ENCODE measurements around the gene FRMD4A.

DNA sequence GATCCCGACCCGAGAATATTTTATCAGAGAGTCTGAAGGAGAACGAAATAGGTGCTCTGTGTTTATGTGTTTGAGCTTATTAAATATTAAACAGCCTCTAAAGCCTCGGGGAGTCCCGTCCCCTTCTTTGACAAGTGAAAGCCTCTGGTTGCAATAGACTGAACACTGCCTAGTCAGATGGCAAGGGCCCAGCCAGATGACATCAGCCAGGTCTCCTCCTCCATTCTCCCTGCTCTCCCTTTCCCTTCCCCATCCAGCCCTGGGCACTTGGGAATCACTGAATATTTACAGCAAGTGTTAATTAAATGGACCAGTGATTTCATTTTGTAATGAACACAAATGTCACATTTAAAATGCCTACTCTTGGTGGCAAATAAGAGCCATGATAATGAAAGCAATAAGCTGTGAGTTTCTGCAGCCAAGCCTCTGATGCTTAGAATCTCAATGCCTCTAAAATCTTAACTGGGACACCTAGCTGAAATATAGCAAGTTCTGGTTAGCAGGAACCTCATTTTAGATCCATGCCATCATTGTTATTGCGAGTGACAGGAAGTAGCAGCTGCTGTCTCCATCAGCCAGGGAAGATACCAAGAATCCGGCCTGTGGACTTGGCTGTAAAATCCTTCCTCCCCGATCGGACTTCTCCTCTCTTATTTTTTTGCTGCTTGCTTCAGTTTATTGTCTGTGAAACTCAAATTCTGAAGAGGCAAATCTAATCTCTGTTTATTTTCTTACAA, 541.8 kb downstream of the FRMD4A start:
- TF ChIP-seq, protein P1, sequence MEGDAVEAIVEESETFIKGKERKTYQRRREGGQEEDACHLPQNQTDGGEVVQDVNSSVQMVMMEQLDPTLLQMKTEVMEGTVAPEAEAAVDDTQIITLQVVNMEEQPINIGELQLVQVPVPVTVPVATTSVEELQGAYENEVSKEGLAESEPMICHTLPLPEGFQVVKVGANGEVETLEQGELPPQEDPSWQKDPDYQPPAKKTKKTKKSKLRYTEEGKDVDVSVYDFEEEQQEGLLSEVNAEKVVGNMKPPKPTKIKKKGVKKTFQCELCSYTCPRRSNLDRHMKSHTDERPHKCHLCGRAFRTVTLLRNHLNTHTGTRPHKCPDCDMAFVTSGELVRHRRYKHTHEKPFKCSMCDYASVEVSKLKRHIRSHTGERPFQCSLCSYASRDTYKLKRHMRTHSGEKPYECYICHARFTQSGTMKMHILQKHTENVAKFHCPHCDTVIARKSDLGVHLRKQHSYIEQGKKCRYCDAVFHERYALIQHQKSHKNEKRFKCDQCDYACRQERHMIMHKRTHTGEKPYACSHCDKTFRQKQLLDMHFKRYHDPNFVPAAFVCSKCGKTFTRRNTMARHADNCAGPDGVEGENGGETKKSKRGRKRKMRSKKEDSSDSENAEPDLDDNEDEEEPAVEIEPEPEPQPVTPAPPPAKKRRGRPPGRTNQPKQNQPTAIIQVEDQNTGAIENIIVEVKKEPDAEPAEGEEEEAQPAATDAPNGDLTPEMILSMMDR (IDR thresholded peaks at IDR 0.05) = no peak
- TF ChIP-seq POLR2A (IDR thresholded peaks at IDR 0.05) = no peak

All from heart left ventricle (tissue), 13 donors.